Measurements from ENCODE around the gene PLCB3. TPM values are rescaled to one million over a fixed set of nuclear protein-coding genes. Genes with fewer than 3 reads are reported as not detected.

The PLCB3 gene
- total and polyA plus RNA-seq, 2 of the 13 experiments (the other 11 are each of a cell fraction or from before 2014, with no cell fraction given): 7.5 to 13.8 TPM

GRCh38 chr11:64317325-64317960 lies 66.1 kb downstream of the PLCB3 start, which contains the start of gene TRMT112 (continued):
- TF ChIP-seq ELK4 (CRISPR knock-in tag; IDR thresholded peaks at IDR 0.05; ENCODE audit: borderline replicate concordance): peak; percentile 32; the same call in 1 of the 2 replicates
- peak in 1 of 2 experiments; percentile 45; a peak in 1 of 4 replicates for TF ChIP-seq KLF16 (CRISPR knock-in tag; IDR thresholded peaks at IDR 0.05)
- TF ChIP-seq ZNF234 (CRISPR knock-in tag; conservative IDR thresholded peaks at IDR 0.05): no peak; the same call in 1 of the 2 replicates
- no peak for TF ChIP-seq ZNF431 (CRISPR knock-in tag; IDR thresholded peaks at IDR 0.05; ENCODE audit: borderline replicate concordance, low read depth)
- 0 out of 2 replicates have a peak, but pooled peaks have one; percentile 26 for TF ChIP-seq POGK (CRISPR knock-in tag; conservative IDR thresholded peaks at IDR 0.05)
- TF ChIP-seq THAP7 (CRISPR knock-in tag; IDR thresholded peaks at IDR 0.05): peak; percentile 99
- peak; percentile 26 for TF ChIP-seq DBP (CRISPR knock-in tag; IDR thresholded peaks at IDR 0.05; ENCODE audit: not compliant biosample characterization)
- peak; percentile 90 for TF ChIP-seq POLR2AphosphoS5 (IDR thresholded peaks at IDR 0.05; ENCODE audit: low read depth, low read length)
- TF ChIP-seq ZNF543 (CRISPR knock-in tag; IDR thresholded peaks at IDR 0.05): 0 out of 2 replicates have a peak, but pooled peaks have one; percentile 26
- TF ChIP-seq NKX3-1 (CRISPR knock-in tag; IDR thresholded peaks at IDR 0.05): no peak
- TF ChIP-seq ZNF598 (CRISPR knock-in tag; IDR thresholded peaks at IDR 0.05; ENCODE audit: borderline replicate concordance): no peak
- TF ChIP-seq U2AF2 (IDR thresholded peaks at IDR 0.05; ENCODE audit: low read depth, low read length): 0 out of 2 replicates have a peak, but pooled peaks have one; percentile 2
- TF ChIP-seq GRHL1 (CRISPR knock-in tag; conservative IDR thresholded peaks at IDR 0.05): no peak
- peak; percentile 76; the same call in 1 of the 2 replicates for TF ChIP-seq ZBTB25 (CRISPR knock-in tag; IDR thresholded peaks at IDR 0.05)
- TF ChIP-seq RAD51 (IDR thresholded peaks at IDR 0.05; ENCODE audit: borderline replicate concordance): no peak
- TF ChIP-seq MAFK (conservative IDR thresholded peaks at IDR 0.05 in 1 of 2, IDR thresholded peaks at IDR 0.05 in 1 of 2; ENCODE audit: low read length in 2 of 2): peak; percentile 88 to 93
- no peak for TF ChIP-seq SMYD3 (CRISPR knock-in tag; IDR thresholded peaks at IDR 0.05)
- TF ChIP-seq HINFP (CRISPR knock-in tag; IDR thresholded peaks at IDR 0.05; ENCODE audit: low read depth): no peak
- TF ChIP-seq ZNF10 (CRISPR knock-in tag; IDR thresholded peaks at IDR 0.05; ENCODE audit: borderline replicate concordance, low read depth): no peak
